Skeletal muscle satellite cell (primary cell): ENCODE data around the gene MKLN1.

Experiments
- H3K27me3 ChIP-seq: 2 replicates; pipeline ENCODE4 v1.7.0; 2013; ENCODE audit warnings: low read length; ENCODE audit not compliant: control insufficient read depth, insufficient read depth
- H3K36me3 ChIP-seq: 2 replicates; pipeline ENCODE4 v1.7.0; 2013; ENCODE audit warnings: mild to moderate bottlenecking, control low read depth, low read length; ENCODE audit not compliant: insufficient read depth
- H3K4me1 ChIP-seq: 2 replicates; pipeline ENCODE4 v1.7.0; 2013; ENCODE audit warnings: low read length; ENCODE audit not compliant: control insufficient read depth, insufficient read depth
- H3K4me2 ChIP-seq: 2 replicates; pipeline ENCODE4 v1.7.0; 2013; ENCODE audit warnings: mild to moderate bottlenecking, low read length
- H3K4me3 ChIP-seq: 2 replicates; pipeline ENCODE4 v1.7.0; 2013; ENCODE audit warnings: low read length
- H3K9ac ChIP-seq: 2 replicates; pipeline ENCODE4 v1.7.0; 2013; ENCODE audit warnings: mild to moderate bottlenecking, low read depth, low read length, moderate library complexity
- H3K9me3 ChIP-seq: replicated peaks from 2 replicates; pipeline ENCODE4 v1.7.0; 2013; ENCODE audit warnings: mild to moderate bottlenecking, control low read depth, low read length

Gene MKLN1

DNA sequence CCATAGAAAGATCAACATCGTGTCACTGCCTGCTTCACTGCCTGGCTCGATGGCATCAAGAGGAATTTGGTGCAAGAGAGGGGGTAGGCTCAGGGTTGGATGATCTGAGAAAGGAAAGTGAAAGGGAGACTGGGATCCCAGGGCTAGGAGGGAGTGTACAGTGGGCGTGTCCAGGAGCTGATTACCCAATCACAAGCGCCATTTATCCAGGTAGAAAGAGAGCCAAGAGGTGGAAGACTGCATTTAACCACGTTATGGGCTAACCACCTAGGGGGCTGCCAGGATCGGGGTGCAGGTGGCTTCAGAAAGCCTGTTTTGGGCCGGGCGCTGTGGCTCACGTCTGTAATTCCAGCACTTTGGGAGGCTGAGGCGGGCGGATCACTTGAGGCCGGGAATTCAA lies 218.4 kb downstream of the MKLN1 start:
- H3K9ac ChIP-seq = no peak overlapping the region
- H3K4me3 ChIP-seq = no peak overlapping the region
- no peaks in the 10 kb centered on the region for H3K9me3 ChIP-seq
- no peak overlapping the region for H3K4me2 ChIP-seq
- H3K4me1 ChIP-seq = peaks cover 4% of the 10 kb centered on the region
- H3K27me3 ChIP-seq = no peaks in the 10 kb centered on the region
- H3K36me3 ChIP-seq = no peaks in the 10 kb centered on the region
